HG03103 (cell line): ENCODE measurements around the gene SARNP.

Source experiments
- ATAC-seq: cut with Tn5 transposase; IDR thresholded peaks from one replicate; pipeline ENCODE4 v1.9.1; 2021; ENCODE audit warnings: low read depth; ENCODE audit not compliant: unreplicated experiment

SARNP gene

DNA sequence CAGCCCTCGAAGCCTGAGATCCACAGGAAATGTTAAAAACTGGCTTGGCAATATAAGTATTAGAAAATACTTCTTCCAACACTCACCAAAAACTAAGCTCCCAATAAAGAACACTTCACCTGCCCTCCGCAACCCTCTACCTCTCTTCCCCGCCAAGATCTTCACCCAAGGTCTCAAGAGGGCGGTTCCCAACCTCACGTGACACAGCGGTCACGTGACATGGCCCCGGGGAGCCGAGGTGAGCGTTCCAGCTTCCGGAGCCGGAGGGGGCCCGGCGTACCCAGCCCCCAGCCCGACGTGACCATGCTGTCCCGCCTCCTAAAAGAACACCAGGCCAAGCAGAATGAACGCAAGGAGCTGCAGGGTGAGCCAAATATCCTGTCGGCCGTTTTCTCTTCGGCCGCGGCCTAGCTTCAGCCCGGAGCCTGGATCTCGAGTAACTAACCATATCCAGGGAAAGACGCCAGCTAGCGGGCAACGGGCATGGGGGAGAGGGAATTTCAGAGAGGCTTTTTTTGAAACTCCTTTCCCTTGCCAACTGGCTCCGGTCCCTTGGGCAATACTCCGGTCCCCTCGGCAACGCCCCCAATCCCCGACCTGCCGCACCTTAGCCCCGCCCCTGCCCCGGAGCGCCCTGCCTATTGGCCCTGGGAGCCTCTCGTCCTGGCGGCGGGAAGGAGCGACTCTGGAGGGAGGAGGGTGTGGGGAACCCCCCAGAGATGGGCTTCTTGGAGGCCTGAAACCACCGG, 101.5 kb downstream of the SARNP start, which contains the start of gene BLOC1S1:
Gene BLOC1S1, plus strand, starts transcription at position 214 of the 749 bp plus-strand sequence. Its CDS starts 6 bp downstream, at position 220.
- ATAC-seq: peak; percentile 92

DNA sequence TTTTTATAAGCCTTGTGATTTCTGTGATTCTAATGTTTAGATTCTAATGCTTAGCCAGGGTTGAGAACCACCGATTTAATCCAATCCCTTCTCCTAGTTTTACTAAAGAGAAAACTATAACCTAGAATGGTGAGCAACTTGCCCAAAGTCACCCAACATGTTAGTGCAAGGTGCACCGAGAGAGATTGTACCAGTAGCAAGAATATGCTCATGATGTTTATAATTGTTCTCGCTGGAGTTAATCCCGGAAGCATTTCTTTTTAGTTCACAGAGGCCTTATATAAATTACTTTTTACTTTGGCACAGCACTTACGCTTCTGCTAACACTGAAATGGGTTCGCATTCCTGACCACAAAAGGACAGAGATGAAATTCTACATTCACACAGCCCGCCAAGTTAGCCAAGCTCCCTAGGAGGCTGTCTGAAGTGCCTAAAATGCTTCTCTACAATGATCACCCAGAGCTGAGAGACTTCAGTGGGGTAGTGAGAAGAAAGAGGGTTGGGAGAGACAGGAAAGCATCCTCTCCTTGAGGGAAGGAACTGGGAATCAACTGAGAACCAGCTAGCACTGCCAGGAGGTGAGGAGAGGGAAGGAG, 102.3 kb downstream of the SARNP start:
- no peak for ATAC-seq

DNA sequence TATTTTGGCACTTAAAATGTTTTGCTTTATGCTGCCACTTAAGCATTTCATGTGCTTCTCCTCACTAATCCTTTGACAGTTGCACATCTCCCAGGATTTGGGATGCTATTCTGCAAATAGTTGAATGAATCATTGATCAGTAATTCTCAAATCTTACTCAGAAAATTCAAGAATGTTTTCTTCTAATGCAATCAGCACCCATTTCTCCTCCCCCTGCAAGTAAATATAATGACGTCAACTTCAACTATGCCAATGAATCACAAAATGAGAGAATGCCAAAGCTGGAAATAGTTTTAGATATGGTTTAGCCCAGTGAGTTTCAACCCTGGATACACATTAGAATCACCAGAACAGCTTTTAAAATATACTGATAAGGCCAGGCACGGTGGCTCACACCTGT, 103.8 kb downstream of the SARNP start:
- no peak for ATAC-seq

DNA sequence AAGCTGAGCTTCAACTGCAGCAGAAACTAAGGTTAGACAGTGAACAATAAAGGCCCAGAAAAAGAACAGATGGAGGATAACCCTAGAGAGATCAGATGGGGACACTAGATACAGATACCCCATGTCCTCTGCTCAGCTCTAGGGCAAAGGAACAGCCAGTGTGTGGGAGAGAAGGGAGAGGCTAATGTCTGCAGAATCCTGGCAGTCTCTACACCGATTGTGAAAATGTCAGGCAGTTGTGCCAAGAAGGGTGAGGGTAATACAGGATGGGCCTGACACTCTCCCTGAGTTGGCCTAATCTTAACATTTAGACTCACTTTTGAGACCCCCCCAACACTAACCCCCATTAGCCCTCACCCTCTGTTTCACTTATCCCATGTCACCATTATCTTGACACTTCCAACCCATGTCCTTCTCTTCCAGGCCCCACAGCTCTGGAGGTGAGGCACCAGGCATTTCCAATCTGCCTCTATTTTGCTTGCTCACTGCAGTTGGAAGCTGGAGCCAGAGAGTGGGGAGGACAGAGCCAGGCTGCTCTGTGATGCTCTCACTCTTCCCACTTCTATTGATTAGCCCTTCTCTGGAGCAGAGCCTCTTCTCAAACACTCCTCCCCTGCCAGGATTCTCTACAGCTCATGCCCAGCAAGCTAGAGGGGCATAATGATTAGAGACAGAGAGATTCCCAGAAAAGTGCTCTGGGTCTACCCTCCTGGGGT, 104.7 kb downstream of the SARNP start:
- no peak for ATAC-seq

DNA sequence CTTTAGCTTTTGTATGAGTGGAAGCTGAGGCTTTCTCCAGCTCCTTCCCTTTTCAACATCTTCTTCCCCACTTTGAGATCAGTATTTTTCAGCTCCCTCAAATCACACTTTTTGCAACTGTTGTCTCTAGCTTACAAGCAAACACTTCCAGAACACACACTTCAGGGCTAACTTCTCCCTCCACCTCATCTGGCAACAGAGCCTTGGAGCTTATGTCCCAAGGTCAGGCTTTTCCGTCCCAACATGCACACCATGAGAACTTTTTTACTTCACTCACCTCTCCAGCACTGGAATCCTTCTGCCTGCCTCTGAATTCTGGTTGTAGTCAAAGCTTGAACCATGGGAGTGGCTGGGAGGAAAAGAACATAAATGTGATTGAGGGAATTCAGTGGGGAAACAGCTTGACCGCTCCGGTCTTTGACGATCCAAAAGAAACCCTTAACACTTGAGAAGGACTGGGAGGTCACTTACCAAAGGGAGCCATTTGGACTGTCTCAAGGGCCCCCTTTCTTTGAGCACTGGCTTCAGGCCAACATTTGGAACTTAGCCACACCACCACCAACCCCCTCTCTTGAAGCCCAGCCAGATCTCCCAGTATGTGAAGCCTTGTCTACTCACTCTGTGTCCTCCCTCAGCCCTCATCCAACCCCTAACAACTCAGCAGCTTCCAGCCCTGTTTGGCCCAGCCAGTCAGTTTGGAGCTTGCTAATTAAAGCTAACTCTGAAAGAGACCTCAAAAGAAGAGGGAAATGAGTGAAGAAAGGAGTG, 105.6 kb downstream of the SARNP start:
- no peak for ATAC-seq

DNA sequence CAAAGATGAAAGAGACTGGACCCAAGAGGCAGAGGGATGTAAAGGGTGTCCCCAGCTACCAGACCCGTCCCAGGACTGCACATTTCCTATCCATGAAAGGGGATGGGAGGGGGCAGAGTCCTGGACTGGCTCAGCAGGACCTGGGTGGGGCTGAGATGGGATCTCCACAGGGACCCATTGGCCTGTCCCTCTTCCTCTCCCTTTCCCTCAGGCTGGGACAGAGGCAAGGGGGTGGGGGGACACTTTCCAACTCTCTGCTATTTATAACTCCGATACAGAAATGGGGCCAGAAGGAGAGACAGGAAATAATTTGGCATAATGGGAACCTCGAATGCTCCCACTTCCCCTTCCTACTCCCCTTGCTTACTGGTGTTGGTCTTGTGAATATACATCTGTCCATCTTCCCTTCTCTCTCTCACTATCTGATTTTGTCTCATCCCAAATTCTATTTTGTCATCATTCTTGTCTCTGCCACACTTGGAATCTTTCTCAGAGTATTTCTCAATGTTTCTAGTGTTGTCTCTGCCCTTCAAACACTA, 108.8 kb downstream of the SARNP start:
- no peak for ATAC-seq

DNA sequence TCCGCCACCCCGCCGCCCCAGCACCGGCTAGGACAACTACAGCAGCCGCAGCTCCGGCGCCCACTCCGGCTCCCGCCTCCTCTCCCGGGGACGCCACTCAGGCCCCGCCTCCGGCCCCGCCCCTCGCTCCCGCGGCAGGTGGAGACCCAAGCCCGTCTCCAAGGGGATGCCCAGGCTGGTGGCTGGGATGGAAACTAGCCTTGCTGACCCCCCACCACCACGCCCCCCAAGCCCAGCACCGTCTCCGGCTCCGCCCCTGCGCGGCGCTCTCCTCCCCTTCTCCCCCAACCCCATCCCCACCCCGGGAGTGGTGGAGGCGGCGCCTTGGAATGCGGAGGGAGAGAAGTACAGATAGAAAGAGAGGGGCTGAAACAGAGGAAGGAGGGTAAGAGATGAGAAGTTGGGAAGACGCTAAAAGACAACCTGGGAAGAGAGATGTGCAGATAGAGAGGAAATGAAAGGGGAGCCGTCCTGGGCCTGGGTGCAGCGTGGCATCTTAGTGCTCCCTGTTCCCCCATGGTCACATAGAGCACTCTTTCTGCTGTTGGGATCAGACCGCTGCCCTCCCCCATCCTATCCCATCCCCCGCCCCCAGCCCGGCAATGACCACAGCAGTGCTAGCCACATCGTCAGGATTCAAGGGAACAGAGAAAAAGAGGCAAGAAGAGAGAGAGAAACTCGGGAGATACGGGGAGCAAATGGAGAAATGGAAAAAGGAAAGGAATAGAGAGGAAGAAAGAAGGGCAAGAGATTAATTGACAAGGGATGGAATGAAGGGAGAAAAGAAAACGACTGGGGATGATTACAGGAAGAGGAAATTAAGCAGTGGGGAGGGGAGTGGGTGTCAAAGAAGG, 109.5 kb downstream of the SARNP start, which contains the start of gene ITGA7:
Gene ITGA7, minus strand, starts transcription at position 64 of the 854 bp plus-strand sequence. CDS start 222 bp downstream, outside the sequence.
- ATAC-seq: no peak
